Left hindlimb (tissue), 1 donor: ENCODE results near the gene ATP11A.

ENCODE experiments used
- DNase-seq: peaks from one replicate; pipeline ENCODE4 v3.0.0-alpha.2; 2018

ATP11A gene

GRCh38 chr13:112885782-112886268 is 196.0 kb downstream of the ATP11A start:
- peak; percentile 91 for DNase-seq

DNA sequence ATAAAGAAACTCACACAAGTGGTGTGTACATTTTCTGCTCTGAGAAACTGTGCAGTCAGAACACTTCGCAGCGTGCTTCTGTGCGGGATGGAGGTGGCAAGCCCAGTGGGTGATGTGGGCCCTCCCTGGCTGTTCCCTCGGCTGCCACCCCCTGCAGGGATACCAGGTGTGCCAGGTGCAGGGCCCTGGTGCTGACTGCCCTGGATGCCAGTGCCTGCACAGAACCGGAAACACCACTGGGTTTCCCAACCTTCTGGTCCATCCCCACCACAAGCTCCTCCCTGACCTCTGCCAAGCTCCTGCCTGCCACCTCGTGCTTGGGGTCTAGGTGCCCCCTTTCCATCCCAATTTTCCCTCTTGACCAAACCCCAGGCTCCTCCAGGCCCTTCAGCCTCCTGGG is 197.3 kb downstream of the ATP11A start:
- DNase-seq: no peak

DNA sequence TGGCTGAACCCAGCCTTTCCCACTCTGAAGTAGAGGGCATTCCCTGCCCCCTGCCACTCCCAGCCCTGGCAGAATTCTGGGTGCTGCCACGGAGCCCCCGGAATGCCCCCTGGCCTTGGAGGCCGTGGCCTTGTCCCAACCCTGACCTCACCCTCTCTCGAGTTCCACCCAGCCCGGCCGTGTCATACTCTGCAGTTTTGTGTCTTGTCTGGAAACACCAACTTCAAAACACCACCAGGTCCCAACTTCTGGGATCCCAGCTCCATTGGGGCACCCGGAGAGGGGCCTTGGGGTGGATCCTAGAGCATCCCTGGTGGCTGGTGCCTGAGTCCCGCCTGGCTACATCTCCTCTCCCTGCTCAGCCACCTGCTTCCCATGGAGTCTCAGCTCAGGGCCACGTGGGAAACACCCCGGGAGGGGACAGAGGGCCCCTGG is 197.7 kb downstream of the ATP11A start:
- peak; percentile 28 for DNase-seq

GRCh38 chr13:112888238-112889111 is 198.6 kb downstream of the ATP11A start:
- DNase-seq: peak; percentile 26

DNA sequence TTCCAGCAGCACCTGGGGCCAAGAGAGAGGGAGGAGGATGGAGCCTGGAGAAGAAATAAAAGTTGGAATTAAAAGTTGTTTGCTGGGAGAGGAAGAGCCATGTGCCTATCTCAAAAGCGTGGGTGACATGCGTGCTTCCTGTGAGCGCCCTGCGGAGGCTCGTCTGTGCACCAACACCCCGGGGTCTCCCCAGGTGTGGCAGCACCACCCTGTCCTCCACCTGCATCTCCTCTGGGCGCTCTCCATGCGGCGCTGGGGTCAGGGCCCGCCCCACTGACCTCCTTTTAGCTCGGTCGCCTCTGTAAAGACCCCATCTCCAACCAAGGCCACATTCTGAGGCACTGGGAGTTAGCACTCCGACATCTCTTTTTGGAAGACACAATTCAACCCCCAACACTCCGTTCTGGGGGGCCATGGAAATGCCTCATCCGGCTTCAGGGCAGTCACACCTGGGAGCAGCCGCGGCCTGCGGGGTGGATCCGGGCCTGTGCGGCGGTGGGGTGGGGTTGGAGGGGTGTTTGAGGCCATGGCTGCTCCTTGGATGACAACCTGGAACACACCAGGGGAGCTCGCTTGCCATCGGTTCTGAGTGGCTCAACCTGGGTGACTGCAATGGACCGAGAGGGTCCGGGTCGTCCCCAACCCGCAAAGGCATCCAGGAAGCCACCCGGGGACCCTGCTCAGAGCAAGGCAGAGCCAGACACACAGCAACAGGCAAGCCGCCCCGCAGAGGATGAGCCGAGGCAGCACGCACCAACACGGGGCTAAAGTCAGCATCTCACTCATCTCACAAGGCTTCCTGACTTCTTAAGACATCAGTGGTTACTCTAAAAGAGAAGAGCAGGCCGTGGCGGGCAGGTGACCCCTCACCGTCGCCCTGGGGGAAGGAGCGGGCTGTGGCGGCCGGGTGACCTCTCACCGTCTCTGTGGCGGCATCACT is 199.8 kb downstream of the ATP11A start:
- peak; percentile 23 for DNase-seq

DNA sequence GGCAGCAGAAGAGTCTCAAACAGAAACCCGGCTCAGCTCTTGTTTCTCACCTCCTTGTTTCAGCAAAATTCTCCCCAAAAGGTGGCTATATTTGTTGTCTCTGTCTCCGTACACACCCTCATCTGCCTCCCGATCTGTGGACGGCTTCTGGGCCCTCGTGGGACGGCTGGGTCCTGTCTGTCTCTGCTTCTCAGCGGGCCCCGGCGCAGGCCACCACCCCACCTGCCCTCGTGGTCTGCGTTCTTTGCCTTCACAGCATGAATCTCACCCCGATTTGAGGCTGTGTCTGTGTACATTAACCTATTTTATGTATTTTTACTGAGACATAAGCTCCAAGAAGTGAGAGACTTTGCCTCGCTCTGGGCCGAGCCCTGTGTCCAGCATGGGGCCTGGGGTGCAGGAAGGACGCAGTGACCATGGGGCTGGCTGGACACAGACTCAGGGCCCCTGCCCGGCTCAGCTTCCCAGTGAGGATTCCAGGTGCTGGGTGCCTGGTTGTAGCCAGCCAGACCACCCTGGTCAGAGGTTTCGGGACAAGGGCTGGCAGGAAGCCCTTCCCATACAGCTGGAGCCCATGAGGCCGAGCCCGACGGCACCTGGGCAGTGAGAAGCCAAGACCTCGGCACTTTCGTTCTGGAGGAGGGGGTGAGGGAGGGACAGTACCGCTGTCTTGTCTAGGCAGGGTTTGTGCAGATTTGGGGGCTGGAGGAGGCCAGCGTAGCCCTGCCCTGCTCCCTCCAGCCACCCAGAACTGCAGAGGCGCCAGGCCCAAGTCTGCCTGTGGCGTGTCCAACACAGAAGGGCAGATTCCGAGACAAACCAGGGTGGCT is 200.7 kb downstream of the ATP11A start:
- DNase-seq: peak; percentile 21

- DNase-seq: peak; percentile 27
Measured at GRCh38 chr13:112891477-112892401, 201.9 kb downstream of the ATP11A start.

DNA sequence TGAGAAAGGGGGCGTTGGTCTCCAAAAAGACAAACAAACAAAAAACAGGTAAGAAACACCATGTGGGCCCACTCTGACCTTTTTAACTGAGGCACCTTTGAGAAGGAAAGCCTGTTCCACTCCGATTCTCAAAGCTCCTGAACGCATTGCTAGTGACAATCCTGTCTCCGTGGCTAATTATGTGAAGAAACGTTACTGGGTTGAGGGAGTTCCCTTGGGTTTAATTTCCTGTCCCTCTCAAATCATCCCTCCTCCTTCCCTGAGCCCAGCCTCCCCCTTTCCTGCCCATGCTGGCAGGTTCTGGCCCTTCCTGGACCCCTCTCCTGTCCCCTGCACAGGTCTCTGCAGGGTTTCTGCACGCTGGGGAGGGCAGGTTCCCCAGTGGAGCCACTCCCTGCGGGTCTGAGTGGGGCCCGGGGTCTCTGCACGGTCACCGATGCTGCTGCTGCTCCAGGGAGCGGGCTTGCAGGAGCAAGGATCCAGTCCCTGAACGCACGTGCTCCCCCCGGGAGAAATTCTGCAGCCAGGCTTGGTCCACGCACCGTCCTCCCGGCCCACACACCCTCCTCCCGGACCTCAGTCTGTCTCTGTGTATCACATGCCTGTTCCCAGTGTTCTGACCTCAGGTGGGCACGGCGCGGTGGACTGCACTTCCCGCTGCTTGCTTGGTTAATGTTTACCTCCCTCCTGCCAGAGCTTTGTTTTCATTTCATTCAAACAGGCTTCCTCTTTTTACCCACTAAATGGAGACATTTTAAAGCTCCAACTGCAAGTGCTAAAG is 202.8 kb downstream of the ATP11A start:
- peak; percentile 28 for DNase-seq

- no peak for DNase-seq
Measured at GRCh38 chr13:112893207-112893569, 203.3 kb downstream of the ATP11A start.

DNA sequence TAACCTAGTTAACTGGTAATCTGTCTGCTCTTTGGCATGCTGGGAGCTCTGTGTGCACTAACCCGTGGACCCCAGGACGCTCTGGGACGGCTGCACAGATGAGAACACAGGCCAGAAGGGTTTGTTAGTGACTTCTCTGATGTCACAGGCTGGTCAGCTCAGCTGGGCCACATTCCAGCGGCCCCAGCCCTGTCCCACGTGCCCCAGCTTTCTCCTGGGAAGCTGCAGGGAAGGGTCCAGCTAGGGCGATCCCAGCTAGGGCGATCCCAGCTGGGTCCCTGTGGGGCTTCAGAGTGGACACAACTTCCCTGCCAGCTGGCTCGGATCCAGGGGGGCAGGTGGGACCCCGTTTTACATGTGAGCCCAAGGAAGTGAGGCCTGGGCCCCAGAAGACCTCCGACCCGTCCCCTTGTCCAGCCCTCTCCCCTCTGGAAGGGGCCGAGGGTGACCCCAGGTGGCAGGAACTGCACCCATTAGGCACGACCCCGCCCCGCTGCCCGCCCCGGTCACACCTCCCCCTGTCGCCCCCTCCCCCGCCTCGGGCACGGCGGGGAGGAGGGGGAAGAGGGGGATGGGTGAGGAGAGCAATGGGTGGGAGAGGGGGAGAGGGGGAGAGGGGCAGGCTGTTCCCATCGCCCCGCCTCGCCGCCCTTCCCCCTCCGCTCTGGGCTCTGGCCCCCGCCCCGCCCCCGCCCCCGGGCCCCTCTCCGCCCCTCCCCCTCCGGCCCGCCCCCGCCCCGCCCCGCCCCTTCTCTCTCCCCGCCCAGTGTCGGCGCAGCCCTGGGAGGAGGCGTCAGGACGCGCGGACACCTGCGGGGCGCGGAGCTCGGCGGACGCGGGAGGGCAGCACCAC is 204.0 kb downstream of the ATP11A start:
- peak; percentile 66 for DNase-seq

DNA sequence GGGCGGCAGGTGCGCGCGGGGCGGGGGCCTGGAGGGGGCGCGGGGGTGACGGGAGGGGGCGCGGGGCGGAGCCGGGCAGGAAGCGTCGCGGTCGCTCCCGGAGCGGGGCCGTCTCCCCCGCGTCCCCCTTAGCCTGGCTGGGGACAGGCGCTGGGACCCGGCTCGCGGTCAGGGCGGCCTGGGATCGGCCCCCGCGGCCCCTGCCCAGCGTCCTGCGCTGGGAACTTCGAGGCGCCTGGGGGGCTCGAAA is 204.5 kb downstream of the ATP11A start:
- no peak for DNase-seq

DNA sequence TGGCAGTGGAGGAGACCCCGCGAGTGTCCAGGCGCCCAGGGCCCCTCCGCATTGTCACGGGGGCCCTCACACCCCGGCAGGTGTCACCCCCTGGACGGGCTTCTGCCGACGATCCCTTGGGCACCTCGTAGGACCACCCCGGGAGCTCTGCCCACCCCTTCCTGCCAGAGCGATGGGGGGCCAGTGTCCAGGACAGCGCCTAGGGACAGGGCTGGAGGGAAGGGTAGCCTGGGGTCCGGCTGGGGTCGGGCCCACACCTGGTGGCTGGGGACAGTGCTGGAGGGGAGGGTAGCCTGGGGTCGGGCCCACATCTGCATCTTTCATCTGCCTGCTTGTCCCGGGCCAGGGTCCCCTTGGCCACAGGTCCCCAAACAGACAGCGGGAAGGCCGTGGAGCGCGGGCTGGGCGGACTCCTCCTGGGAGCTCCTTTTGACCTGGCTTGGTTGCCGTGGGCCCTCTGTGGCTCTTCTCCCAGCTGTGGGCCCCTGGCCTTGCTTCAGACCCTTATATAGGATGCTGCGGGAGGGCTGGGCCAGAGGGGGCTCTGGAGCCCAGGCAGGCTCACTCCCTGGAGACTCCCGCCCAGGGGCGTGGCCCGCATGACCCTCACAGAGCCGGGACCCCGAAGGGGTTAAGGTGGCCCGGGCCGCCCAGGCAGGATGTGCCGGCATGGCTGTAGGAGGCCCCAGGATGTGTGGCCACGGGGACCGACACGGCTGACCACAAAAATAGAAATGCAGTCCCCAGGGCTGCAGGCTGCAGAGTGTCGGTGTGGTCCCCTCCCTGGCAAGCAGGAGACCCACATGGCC is 205.0 kb downstream of the ATP11A start:
- DNase-seq: peak; percentile 48

DNA sequence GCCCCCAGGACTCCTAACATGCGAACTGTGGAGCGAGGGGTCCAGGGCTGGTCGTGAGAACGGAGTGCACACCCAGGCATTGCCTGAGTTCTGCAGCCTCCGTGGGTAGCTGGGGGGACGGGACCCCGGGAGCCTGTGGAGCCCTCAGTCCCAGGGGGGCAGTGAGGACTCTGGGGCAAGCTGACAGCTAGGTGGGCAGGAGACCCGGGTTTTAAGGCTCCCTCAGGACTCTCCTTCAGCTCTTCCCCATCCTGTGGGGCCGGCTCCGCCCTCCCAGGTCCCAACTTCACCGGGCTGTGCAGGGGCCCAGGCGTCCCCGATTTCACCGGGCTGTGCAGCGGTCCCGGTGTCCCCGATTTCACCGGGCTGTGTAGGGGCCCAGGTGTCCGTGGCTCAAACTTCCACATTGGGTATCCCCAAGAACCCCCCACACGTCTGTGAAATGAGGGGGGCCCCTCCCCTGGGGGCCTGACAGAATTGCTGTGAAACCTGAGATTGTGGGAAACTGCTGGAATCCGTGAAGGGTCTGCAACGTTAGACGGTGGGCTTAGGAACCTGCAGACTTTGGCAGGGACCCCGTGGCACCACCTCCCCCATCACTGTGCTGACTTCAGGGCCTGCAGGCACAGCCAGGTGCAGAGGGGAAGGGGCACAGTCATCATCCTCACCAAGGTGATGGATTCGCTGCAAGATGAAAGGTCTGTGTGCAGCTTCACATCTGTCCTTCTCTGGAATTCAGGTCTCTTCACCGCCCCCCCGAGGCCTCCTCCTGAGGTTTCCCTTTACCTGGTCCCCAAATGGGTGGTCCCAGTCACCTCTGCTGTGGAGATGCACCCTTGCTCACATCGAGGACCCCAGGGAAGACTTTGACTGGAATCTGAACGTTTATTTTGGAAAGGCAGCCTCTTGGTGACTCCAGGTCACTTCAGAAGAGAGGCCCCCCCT is 206.0 kb downstream of the ATP11A start:
- peak; percentile 21 for DNase-seq

GRCh38 chr13:112896736-112897602 is 207.1 kb downstream of the ATP11A start:
- peak; percentile 21 for DNase-seq

- no peak for DNase-seq
Measured at GRCh38 chr13:112897603-112897955, 207.7 kb downstream of the ATP11A start.

DNA sequence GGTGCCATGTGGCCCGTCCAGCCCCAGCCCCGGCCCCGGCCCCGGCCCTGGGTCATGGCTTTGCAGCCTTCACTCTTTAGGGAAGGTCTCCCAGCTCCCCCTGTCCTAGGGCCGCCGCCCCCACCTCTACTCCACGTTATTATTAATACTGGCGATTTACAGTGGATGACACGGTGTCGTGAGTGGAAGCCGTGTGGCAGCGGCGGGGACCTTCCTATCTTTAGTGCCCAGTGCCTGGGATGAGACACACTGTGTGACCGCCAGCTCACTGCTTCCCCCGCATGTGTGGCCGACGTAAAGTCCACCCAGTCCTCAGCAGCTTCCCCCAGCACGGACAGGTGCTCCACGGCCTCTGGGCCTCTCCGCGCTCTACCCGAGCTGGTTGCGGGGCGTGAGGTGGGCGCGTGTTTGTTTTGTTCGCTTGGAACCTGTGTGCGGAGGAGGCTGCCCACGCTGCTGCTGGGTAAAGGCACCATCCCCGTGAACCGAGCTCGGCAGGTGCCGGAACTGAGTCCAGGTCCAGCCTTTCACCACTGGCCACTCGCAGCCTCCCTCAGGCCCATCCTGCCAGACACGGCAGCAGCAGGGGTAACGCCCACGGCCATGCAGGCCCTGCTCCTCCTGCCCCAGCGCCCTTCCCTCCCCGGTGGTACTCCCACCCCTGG is 208.2 kb downstream of the ATP11A start:
- peak; percentile 26 for DNase-seq
